BE2C (cell line): ENCODE results near the gene CIPC.

Experiments
- DNase-seq: peaks from one replicate; pipeline ENCODE4 v3.0.0-alpha.2; 2020
- H3K27me3 ChIP-seq: fragments of 250-450 bp; sonication (Bioruptor Pico); 2 replicates; pipeline ENCODE4 v1.5.1; 2020; ENCODE audit warnings: mild to moderate bottlenecking
- H3K36me3 ChIP-seq: fragments of 250-450 bp; sonication (Bioruptor Pico); 2 replicates; pipeline ENCODE4 v1.5.1; 2020; ENCODE audit warnings: mild to moderate bottlenecking
- H3K4me1 ChIP-seq: fragments of 250-450 bp; sonication (Bioruptor Pico); 2 replicates; pipeline ENCODE4 v1.5.1; 2020
- H3K4me3 ChIP-seq: 2 replicates; pipeline ENCODE4 v1.5.1; 2011; ENCODE audit warnings: low read depth, low read length
- H3K9me3 ChIP-seq: fragments of 250-450 bp; sonication (Bioruptor Pico); 2 replicates; pipeline ENCODE4 v1.5.1; 2020
- CTCF ChIP-seq: IDR thresholded peaks from 2 replicates; pipeline ENCODE4 v1.5.1; 2012; ENCODE audit warnings: mild to moderate bottlenecking, low read depth, low read length

The CIPC gene

GRCh38 chr14:77086017-77086727, 11.9 kb upstream of the CIPC start:
- Histone ChIP-seq H3K4me3 (no peak overlapping the region), H3K36me3 (no peaks in the 10 kb centered on the region), H3K9me3 (peaks cover 2% of the 10 kb centered on the region; the same call in 1 of the 2 replicates), H3K27me3 (no peaks in the 10 kb centered on the region), H3K4me1 (no peaks in the 10 kb centered on the region)
- no peak for DNase-seq
- TF ChIP-seq CTCF: no peak

DNA sequence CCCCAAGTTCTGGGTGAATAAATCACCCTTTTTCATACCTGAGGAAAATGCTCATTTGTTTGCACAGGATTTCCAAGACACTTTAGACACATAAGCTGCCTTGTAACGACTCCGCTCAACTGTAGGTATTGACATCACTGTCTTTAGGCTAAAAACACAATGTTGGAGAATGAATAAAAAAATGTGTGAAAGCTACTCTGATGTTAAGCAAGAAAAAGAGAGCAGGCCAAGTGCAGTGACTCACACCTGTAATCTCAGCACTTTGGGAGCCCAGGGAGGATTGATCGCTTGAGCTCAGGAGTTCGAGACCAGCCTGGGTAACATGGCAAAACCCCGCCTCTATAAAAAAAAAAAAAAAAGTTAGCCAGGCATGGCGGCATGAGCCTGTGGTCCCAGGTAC, 11.1 kb upstream of the CIPC start:
- Histone ChIP-seq H3K9me3 (peaks cover 10% of the 10 kb centered on the region), H3K27me3 (no peaks in the 10 kb centered on the region), H3K4me1 (no peaks in the 10 kb centered on the region), H3K4me3 (no peak overlapping the region), H3K36me3 (no peaks in the 10 kb centered on the region)
- TF ChIP-seq CTCF: no peak
- DNase-seq: no peak

GRCh38 chr14:77087631-77088030, 10.4 kb upstream of the CIPC start:
- no peaks in the 10 kb centered on the region for H3K27me3 ChIP-seq
- no peak for TF ChIP-seq CTCF
- no peak overlapping the region for H3K4me3 ChIP-seq

DNA sequence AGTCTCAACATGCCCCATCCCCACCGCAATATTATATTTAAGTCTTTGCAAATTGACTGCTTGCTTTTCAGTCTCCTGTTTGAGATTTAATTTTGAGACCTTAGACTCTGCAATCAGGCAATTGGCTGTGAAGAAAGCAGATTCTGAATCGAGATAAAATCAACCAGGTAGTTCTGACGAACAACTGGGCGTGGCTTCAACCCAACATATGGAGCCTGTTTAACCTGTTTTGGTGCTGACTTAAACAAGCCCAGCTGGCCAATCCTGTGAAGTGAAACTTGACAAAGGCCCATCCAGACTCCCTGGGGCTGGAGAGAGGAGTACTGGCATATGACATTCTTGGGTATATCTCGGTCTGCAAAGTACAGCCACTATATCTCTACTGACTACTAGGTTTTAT, 9.8 kb upstream of the CIPC start:
- no peaks in the 10 kb centered on the region for H3K36me3 ChIP-seq
- H3K4me3 ChIP-seq: no peak overlapping the region
- no peak for TF ChIP-seq CTCF
- peaks cover 10% of the 10 kb centered on the region for H3K9me3 ChIP-seq
- no peaks in the 10 kb centered on the region for H3K27me3 ChIP-seq
- H3K4me1 ChIP-seq: no peaks in the 10 kb centered on the region
- DNase-seq: no peak

More at GRCh38 chr14:77087631-77088030, 10.4 kb upstream of the CIPC start:
- no peaks in the 10 kb centered on the region for H3K36me3 ChIP-seq
- peaks cover 10% of the 10 kb centered on the region for H3K9me3 ChIP-seq
- no peaks in the 10 kb centered on the region for H3K4me1 ChIP-seq
- DNase-seq: no peak

- no peaks in the 10 kb centered on the region for H3K4me1 ChIP-seq
- no peaks in the 10 kb centered on the region for H3K36me3 ChIP-seq
- no peak overlapping the region for H3K4me3 ChIP-seq
- H3K9me3 ChIP-seq: peaks cover 10% of the 10 kb centered on the region
- DNase-seq: no peak
- no peaks in the 10 kb centered on the region for H3K27me3 ChIP-seq
- no peak for TF ChIP-seq CTCF
Observed at GRCh38 chr14:77088645-77089044, 9.4 kb upstream of the CIPC start.

DNA sequence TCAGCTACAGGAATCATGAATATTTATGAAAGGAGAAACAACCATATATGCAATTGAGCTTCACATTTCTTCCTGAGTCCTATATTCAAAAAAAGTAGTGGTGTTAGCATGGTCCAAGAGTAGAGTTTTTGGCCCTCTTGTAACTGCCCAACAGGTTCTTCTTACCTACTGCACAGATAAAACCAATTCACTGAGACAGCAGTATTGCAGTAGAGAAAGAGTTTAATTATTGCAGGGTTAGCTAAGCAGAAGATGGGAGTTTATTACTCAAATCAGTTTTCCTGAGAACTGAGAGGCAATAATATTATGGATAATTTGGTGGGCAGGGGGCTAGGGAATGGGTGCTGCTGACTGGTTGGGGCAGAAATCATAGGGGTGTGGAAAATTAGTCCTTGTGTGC, 6.5 kb upstream of the CIPC start:
- no peaks in the 10 kb centered on the region for H3K27me3 ChIP-seq
- no peaks in the 10 kb centered on the region for H3K36me3 ChIP-seq
- H3K9me3 ChIP-seq: peaks cover 10% of the 10 kb centered on the region
- no peak overlapping the region for H3K4me3 ChIP-seq
- no peaks in the 10 kb centered on the region; the same call in 1 of the 2 replicates for H3K4me1 ChIP-seq
- DNase-seq: no peak
- TF ChIP-seq CTCF: no peak
